Measurements from ENCODE around the gene LXN.

- TF ChIP-seq CTCF (IDR thresholded peaks at IDR 0.05) (no peak), POLR2A (IDR thresholded peaks at IDR 0.05) (no peak)
Observed at GRCh38 chr3:158625881-158626280, 46.6 kb downstream of the LXN start.

Data from body of pancreas (tissue), 4 donors.